Stomach (tissue), 9 donors: ENCODE results near the gene CRHBP. TPM values are rescaled to one million over a fixed set of nuclear protein-coding genes. Genes with fewer than 3 reads are reported as not detected.
"Not testable (repeated sequence)": the region's sequence is repeated elsewhere in the genome, so short reads cannot be mapped to it uniquely, and the experiment has no call there.

ENCODE experiments used
- DNase-seq, 2 donors: peaks; one replicate each; pipeline versions ENCODE4 v3.0.0 to v3.0.0-alpha.2; 2013 to 2019
- H3K27ac ChIP-seq, 5 donors: fragments of 200-600 bp in 4 of 5; sonication (generic) in 4 of 5; one replicate each; pipeline ENCODE4 v1.5.1; 2013 to 2019; ENCODE audit warnings: mild to moderate bottlenecking in 1 of 5, moderate library complexity in 1 of 5
- H3K27me3 ChIP-seq, 3 donors: fragments of 200-600 bp; sonication (generic); one replicate each; pipeline ENCODE4 v1.5.1; 2017 to 2019; ENCODE audit warnings: mixed run types in 1 of 3
- H3K36me3 ChIP-seq, 4 donors: fragments of 200-600 bp; sonication (generic); 1 replicate in 3 of 4; 2 replicates in 1 of 4; pipeline ENCODE4 v1.5.1; 2016 to 2019
- H3K4me1 ChIP-seq, 4 donors: fragments of 200-600 bp; sonication (generic); one replicate each; pipeline ENCODE4 v1.5.1; 2016 to 2019
- H3K4me3 ChIP-seq, 4 donors: fragments of 200-600 bp; sonication (generic) in 3 of 4; one replicate each; pipeline ENCODE4 v1.5.1; 2016 to 2019; ENCODE audit warnings: mild to moderate bottlenecking in 1 of 4
- H3K9me3 ChIP-seq, 4 donors: fragments of 200-600 bp; sonication (generic); one replicate each; pipeline ENCODE4 v1.5.1; 2016 to 2019
- EP300 ChIP-seq: sonication (generic); formaldehyde crosslinking; IDR thresholded peaks from one replicate; pipeline ENCODE4 v1.6.1; 2017; ENCODE audit warnings: antibody characterized with exemption
- POLR2A ChIP-seq, 4 donors: fragments of 450-650 bp; IDR thresholded peaks; one replicate each; pipeline ENCODE4 v1.6.1; 2016; ENCODE audit warnings: antibody characterized with exemption in 4 of 4, control low read depth in 2 of 4, mild to moderate bottlenecking in 1 of 4, moderate library complexity in 1 of 4
- POLR2AphosphoS5 ChIP-seq, 3 donors: sonication (generic); formaldehyde crosslinking; IDR thresholded peaks; one replicate each; pipeline ENCODE4 v1.6.1; 2016; ENCODE audit warnings: antibody characterized with exemption in 3 of 3
- WGBS, 5 donors: extraction: QIAGEN DNeasy Blood & Tissue Kit in 3 of 5; methylation state at CpG; one replicate each; pipeline versions ENCODE4 v1.1.5 to v1.1.7; 2013 to 2018; 5-methylcytosine and 5-hydroxymethylcytosine counted together
- intact Hi-C: fragments of 100-400 bp; cut with DNase I; formaldehyde crosslinking; loops from one replicate; pipeline ENCODE4 v1.15.1; 2023; ENCODE audit warnings: low total_unique reads
- polyA plus RNA-seq, 3 donors: library from polyadenylated mRNA; stranded (reverse); fragments of 200-250 nt; gene quantifications; one replicate each; pipeline ENCODE4 v1.2.3, GENCODE V29; 2013
- total RNA-seq, 5 donors: library from RNA; depleted of rRNA; stranded (reverse); fragments of >200 nt; gene quantifications; one replicate each; pipeline versions ENCODE4 v1.1.0 to v1.2.3, GENCODE V29; 2014 to 2016
- TF ChIP-seq, protein P1 (sequence below), 7 experiments: fragments of 450-650 bp in 4 of 7; fragments of 200-600 bp in 3 of 7; sonication (generic) in 3 of 7; IDR thresholded peaks; one replicate each; pipeline ENCODE4 v1.5.1; 2016 to 2019; ENCODE audit warnings: antibody characterized with exemption in 7 of 7, control low read depth in 2 of 7, mild to moderate bottlenecking in 1 of 7
- donor health status: healthy with polysubstance abuse.
- donor health status: Bipolar disorder and iron deficiency.
- donor health status: healthy.

The CRHBP gene
- total and polyA plus RNA-seq, 8 donors: 0.10 to 0.31 (median 0.12) TPM; not detected in 5

DNA sequence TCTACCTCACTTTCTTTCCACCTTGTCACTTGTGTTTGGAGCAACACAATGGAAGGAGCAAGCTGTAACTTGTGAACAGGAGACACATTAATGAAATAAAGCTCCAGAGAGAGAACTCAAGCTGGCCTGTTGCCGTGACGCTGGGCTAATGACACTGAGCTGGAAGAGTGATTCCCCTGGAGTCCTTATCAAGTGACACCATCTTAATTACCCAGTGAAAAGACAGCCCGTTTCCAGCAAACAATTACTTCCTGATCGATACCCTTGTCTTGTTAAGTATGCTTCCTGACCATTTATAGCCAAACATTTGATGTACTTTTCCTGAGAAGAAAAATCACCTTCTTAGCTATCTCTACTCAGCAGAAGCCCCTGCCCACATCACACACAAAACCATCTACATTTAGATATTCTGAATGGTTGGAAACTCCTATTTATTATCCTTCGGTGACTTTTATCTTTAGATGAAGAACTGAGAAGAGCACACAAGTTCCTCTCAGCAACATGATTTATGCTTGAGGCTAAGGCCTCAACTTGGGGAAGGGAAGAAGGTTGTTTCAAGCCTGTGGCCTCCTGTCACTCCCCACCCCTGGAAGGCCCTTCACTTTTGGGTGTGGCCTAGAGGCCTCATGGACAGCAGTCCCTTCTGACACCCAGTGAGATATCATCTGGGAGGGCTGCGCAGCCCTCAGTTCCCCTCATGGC, 34.1 kb downstream of the CRHBP start:
- no peak overlapping the region for H3K27ac ChIP-seq
- WGBS, 5 donors: 38 to 57% (median 53%) methylated on average over 6 of the region's 6 CpGs
- H3K4me1 ChIP-seq: peaks cover 0 to 4% (median 0%) of the 10 kb centered on the region in 4 donors
- no peak for DNase-seq
- TF ChIP-seq, protein P1, sequence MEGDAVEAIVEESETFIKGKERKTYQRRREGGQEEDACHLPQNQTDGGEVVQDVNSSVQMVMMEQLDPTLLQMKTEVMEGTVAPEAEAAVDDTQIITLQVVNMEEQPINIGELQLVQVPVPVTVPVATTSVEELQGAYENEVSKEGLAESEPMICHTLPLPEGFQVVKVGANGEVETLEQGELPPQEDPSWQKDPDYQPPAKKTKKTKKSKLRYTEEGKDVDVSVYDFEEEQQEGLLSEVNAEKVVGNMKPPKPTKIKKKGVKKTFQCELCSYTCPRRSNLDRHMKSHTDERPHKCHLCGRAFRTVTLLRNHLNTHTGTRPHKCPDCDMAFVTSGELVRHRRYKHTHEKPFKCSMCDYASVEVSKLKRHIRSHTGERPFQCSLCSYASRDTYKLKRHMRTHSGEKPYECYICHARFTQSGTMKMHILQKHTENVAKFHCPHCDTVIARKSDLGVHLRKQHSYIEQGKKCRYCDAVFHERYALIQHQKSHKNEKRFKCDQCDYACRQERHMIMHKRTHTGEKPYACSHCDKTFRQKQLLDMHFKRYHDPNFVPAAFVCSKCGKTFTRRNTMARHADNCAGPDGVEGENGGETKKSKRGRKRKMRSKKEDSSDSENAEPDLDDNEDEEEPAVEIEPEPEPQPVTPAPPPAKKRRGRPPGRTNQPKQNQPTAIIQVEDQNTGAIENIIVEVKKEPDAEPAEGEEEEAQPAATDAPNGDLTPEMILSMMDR (IDR thresholded peaks at IDR 0.05): no peak
- no peaks in the 10 kb centered on the region for H3K27me3 ChIP-seq
- intact Hi-C loops: no loop called here
- no peaks in the 10 kb centered on the region for H3K9me3 ChIP-seq
- no peak overlapping the region for H3K4me3 ChIP-seq
- H3K36me3 ChIP-seq: no peaks in the 10 kb centered on the region

DNA sequence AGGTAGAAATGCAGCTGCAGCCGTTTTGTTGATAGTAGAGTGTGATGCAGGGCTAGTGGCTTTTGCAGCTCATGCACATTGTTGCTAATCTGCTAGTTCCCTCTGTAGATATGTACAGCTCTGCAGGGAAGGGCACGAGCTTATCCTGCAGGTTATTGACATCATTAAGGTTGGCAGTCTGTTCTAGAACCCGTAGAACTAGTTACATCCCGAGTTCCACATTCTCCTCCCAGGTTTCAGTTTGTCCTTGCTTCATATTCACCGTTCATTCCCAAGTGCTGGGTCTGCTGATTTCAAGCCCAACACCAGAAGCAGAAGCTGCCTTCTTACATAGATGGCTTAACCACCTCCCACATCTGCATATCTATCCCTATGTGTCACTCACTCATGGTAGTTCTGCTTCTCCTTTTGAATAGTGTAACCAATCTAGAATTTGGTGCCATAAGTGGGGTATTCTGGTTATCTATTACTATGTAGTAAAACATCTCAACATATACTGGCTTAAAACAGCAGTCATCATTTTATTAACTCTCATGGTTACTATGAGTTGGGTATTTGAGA, 38.1 kb downstream of the CRHBP start:
- peaks cover 0 to 5% (median 0%) of the 10 kb centered on the region in 3 donors for H3K27me3 ChIP-seq
- DNase-seq: no peak
- H3K4me1 ChIP-seq: peaks cover 0 to 4% (median 0%) of the 10 kb centered on the region in 4 donors
- H3K36me3 ChIP-seq: no peaks in the 10 kb centered on the region
- H3K4me3 ChIP-seq: no peak overlapping the region
- WGBS, 5 donors: 35 to 50% (median 37%) methylated on average over 5 of the region's 5 CpGs
- H3K9me3 ChIP-seq: no peaks in the 10 kb centered on the region
- no peak overlapping the region for H3K27ac ChIP-seq
- intact Hi-C loops: no loop called here
- no peak for TF ChIP-seq POLR2A (IDR thresholded peaks at IDR 0.05)
- TF ChIP-seq EP300: no peak
- TF ChIP-seq, protein P1 (IDR thresholded peaks at IDR 0.05): no peak
- no peak for TF ChIP-seq POLR2AphosphoS5 (IDR thresholded peaks at IDR 0.05)

DNA sequence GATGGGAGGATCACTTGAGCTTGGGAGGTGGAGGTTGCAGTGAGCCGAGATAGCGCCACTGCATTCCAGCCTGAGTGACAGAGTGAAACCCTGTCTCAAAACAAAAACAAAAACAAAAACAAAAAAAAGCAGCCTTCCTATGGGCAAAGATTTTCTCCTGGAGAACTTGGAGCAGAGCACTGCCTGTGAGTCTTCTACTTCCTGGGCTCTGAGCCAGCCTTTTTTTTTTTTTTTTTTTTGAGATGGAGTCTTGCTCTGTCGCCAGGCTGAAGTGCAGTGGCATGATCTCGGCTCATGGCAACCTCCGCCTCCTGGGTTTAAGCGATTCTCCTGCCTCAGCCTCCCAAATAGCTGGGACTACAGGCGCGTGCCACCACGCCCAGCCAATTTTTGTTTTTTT, 40.6 kb downstream of the CRHBP start:
- H3K27ac ChIP-seq, H3K36me3 ChIP-seq, H3K4me3 ChIP-seq, H3K9me3 ChIP-seq, intact Hi-C loops, H3K27me3 ChIP-seq, DNase-seq, H3K4me1 ChIP-seq: not testable (repeated sequence)
- WGBS, 5 donors: 78 to 88% (median 82%) methylated on average over 9 of the region's 9 CpGs

DNA sequence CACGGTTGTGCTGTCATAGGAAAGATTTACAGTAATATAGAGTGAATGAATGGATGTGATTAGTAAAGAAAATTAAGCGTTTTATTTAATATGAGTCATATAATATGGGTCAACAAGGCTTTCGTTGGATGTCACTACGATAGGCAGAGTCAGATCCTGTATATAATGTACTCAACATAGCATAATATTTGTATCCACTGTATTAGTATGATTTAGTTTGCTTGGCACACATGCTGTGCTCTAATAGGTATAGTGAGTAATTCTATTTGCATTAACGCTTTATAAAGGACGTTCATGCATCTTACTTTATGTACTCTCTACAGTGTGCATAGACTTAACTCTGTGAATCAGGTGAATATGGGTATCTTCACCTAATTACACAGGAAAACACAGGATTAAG, 41.5 kb downstream of the CRHBP start:
- Histone ChIP-seq H3K27ac (no peak overlapping the region), H3K36me3 (no peaks in the 10 kb centered on the region), H3K4me3 (no peak overlapping the region), H3K27me3 (peaks cover 0 to 5% (median 0%) of the 10 kb centered on the region in 3 donors), H3K9me3 (no peaks in the 10 kb centered on the region), H3K4me1 (peaks cover 0 to 4% (median 0%) of the 10 kb centered on the region in 4 donors)
- intact Hi-C loops: no loop called here
- 60 to 78% (median 74%) methylated on average over 6 of the region's 6 CpGs for WGBS, 5 donors
- TF ChIP-seq POLR2A (IDR thresholded peaks at IDR 0.05): no peak
- TF ChIP-seq, protein P1 (IDR thresholded peaks at IDR 0.05): no peak
- TF ChIP-seq POLR2AphosphoS5 (IDR thresholded peaks at IDR 0.05): no peak
- no peak for TF ChIP-seq EP300
- no peak for DNase-seq

DNA sequence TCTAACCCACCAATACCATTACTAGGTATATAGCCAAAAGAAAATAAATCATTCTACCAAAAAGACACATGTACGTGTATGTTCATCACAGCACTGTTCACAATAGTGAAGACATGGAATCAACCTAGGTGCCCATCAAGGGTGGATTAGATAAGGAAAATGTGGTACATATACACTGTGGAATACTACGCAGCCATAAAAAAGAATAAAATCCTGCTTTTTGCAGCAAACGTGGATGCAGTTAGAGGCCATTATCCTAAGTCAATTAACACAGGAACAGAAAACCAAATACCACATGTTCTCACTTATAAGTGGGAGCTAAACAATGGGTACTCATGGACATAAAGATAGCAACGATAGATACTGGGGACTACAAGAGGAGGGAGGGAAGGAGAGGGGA, 45.4 kb downstream of the CRHBP start:
- H3K4me1 ChIP-seq, H3K9me3 ChIP-seq, DNase-seq, H3K4me3 ChIP-seq, H3K36me3 ChIP-seq, H3K27ac ChIP-seq, H3K27me3 ChIP-seq, intact Hi-C loops: not testable (repeated sequence)
- WGBS, 5 donors: 82 to 89% (median 87%) methylated on average over 4 of the region's 4 CpGs
